ENCODE data around the gene EPB41L2.

Gene EPB41L2

GRCh38 chr6:130969791-130970491 lies 93.1 kb downstream of the EPB41L2 start:
- H3K27ac ChIP-seq, result no peak overlapping the region
- no peak for TF ChIP-seq CTCF (conservative IDR thresholded peaks at IDR 0.05)

- no peak overlapping the region for H3K27ac ChIP-seq
- TF ChIP-seq CTCF (conservative IDR thresholded peaks at IDR 0.05), result no peak
Measured at GRCh38 chr6:130969166-130969565, 93.9 kb downstream of the EPB41L2 start.

- no peak overlapping the region for H3K27ac ChIP-seq
Measured at GRCh38 chr6:130968476-130968875, 94.6 kb downstream of the EPB41L2 start.

GRCh38 chr6:130967502-130968445 lies 95.3 kb downstream of the EPB41L2 start:
- no peak for TF ChIP-seq CTCF (conservative IDR thresholded peaks at IDR 0.05)
- H3K27ac ChIP-seq, result no peak overlapping the region

More at GRCh38 chr6:130968476-130968875, 94.6 kb downstream of the EPB41L2 start:
- no peak for TF ChIP-seq CTCF (conservative IDR thresholded peaks at IDR 0.05)

GRCh38 chr6:130966344-130966980 lies 96.6 kb downstream of the EPB41L2 start:
- no peak overlapping the region for H3K27ac ChIP-seq
- no peak for TF ChIP-seq CTCF (conservative IDR thresholded peaks at IDR 0.05)

GRCh38 chr6:130965656-130966055 lies 97.4 kb downstream of the EPB41L2 start:
- no peak for TF ChIP-seq CTCF (conservative IDR thresholded peaks at IDR 0.05)
- H3K27ac ChIP-seq, result no peak overlapping the region

Data from VCaP (cell line).